ENCODE results near the gene MAML3.

The MAML3 gene

GRCh38 chr4:139873111-139873860 is 280.7 kb downstream of the MAML3 start:
- TF ChIP-seq POLR2A (IDR thresholded peaks at IDR 0.05; ENCODE audit: extremely low read depth, insufficient read length) = no peak
- TF ChIP-seq CTCF (IDR thresholded peaks at IDR 0.05; ENCODE audit: low read depth, low read length) = no peak
- no peak for TF ChIP-seq MYC (IDR thresholded peaks at IDR 0.05; ENCODE audit: low read depth, low read length)
- no peak for TF ChIP-seq MAX (IDR thresholded peaks at IDR 0.05; ENCODE audit: low read depth, low read length)
- no peak overlapping the region for H3K4me3 ChIP-seq (ENCODE audit: low read depth, low read length)
- peak; percentile 51 for DNase-seq (ENCODE audit: low read depth)

- peak; percentile 92 for DNase-seq (ENCODE audit: low read depth)
- TF ChIP-seq MAX (IDR thresholded peaks at IDR 0.05; ENCODE audit: low read depth, low read length) (peak; percentile 40; the same call in 1 of the 2 replicates), MYC (IDR thresholded peaks at IDR 0.05; ENCODE audit: low read depth, low read length) (peak; percentile 51), CTCF (IDR thresholded peaks at IDR 0.05; ENCODE audit: low read depth, low read length) (no peak), POLR2A (IDR thresholded peaks at IDR 0.05; ENCODE audit: extremely low read depth, insufficient read length) (no peak)
- H3K4me3 ChIP-seq (ENCODE audit: low read depth, low read length) = no peak overlapping the region
Observed at GRCh38 chr4:139872274-139872673, 281.7 kb downstream of the MAML3 start.

GRCh38 chr4:139869810-139870209 is 284.2 kb downstream of the MAML3 start:
- DNase-seq (ENCODE audit: low read depth) = no peak
- no peak for TF ChIP-seq MAX (IDR thresholded peaks at IDR 0.05; ENCODE audit: low read depth, low read length)
- TF ChIP-seq POLR2A (IDR thresholded peaks at IDR 0.05; ENCODE audit: extremely low read depth, insufficient read length) = no peak
- TF ChIP-seq MYC (IDR thresholded peaks at IDR 0.05; ENCODE audit: low read depth, low read length) = no peak
- TF ChIP-seq CTCF (IDR thresholded peaks at IDR 0.05; ENCODE audit: low read depth, low read length) = no peak
- H3K4me3 ChIP-seq (ENCODE audit: low read depth, low read length) = no peak overlapping the region

GRCh38 chr4:139866276-139866962 is 287.6 kb downstream of the MAML3 start:
- no peak for TF ChIP-seq MYC (IDR thresholded peaks at IDR 0.05; ENCODE audit: low read depth, low read length)
- no peak for TF ChIP-seq POLR2A (IDR thresholded peaks at IDR 0.05; ENCODE audit: extremely low read depth, insufficient read length)
- no peak for TF ChIP-seq CTCF (IDR thresholded peaks at IDR 0.05; ENCODE audit: low read depth, low read length)
- TF ChIP-seq MAX (IDR thresholded peaks at IDR 0.05; ENCODE audit: low read depth, low read length) = no peak
- no peak for DNase-seq (ENCODE audit: low read depth)
- no peak overlapping the region for H3K4me3 ChIP-seq (ENCODE audit: low read depth, low read length)

- H3K4me3 ChIP-seq (ENCODE audit: low read depth, low read length) = no peak overlapping the region
- TF ChIP-seq MYC (IDR thresholded peaks at IDR 0.05; ENCODE audit: low read depth, low read length) (no peak), MAX (IDR thresholded peaks at IDR 0.05; ENCODE audit: low read depth, low read length) (no peak), CTCF (IDR thresholded peaks at IDR 0.05; ENCODE audit: low read depth, low read length) (no peak), POLR2A (IDR thresholded peaks at IDR 0.05; ENCODE audit: extremely low read depth, insufficient read length) (no peak)
- DNase-seq (ENCODE audit: low read depth) = no peak
Observed at GRCh38 chr4:139865537-139865936, 288.4 kb downstream of the MAML3 start.

Data from NB4 (cell line).